HepG2 (cell line): ENCODE results near the gene GPSM1. TPM values are rescaled to one million over a fixed set of nuclear protein-coding genes. Genes with fewer than 3 reads are reported as not detected.

ENCODE experiments used
- ATAC-seq: fragments of 200-7000 bp; cut with Tn5 transposase; 3 replicates; pipeline ENCODE4 v1.9.1; 2020; ENCODE audit warnings: mild to moderate bottlenecking, moderate library complexity
- BruUV-seq: library from RNA; stranded (reverse); fragments of 400-500 nt; replicated peaks from 2 replicates; lab custom pipeline; 2021; lab: Mats Ljungman, UMichigan
- CTCF ChIA-PET: fragments of 300-600 bp; formaldehyde crosslinking; extraction: SDS; loops from one replicate; lab custom pipeline; 2021; ENCODE audit warnings: low total read pairs, inconsistent platforms, low intra/inter-chr PET ratio; lab: Yijun Ruan, JAX
- POLR2A ChIA-PET: fragments of 350-600 bp; sonication (Branson Sonifier 250); formaldehyde crosslinking; loops from one replicate; lab custom pipeline; 2020; ENCODE audit warnings: antibody characterized with exemption, inconsistent platforms; lab: Yijun Ruan, JAX
- DNase-seq: peaks from one replicate; pipeline ENCODE4 v3.0.0-alpha.2; 2015; ENCODE audit warnings: low spot score
- FAIRE-seq: peaks from 3 replicates; lab custom pipeline; 2011; peaks lifted over from hg19 to GRCh38; lab: Jason Lieb, UNC
- H2AFZ ChIP-seq: one replicate; pipeline ENCODE4 v1.6.1; 2011; ENCODE audit warnings: low read length, inconsistent platforms
- H3K27ac ChIP-seq: fragments of 300-600 bp; 3 replicates; pipeline ENCODE4 v1.8.0; 2011; ENCODE audit warnings: mixed run types, mild to moderate bottlenecking, mixed read lengths, low read length, inconsistent platforms; ENCODE audit not compliant: insufficient read depth; ENCODE audit errors: extremely low read length
- H3K27me3 ChIP-seq, 2 experiments: fragments of 200-600 bp in 1 of 2; 2 replicates in 1 of 2; 3 replicates in 1 of 2; pipeline versions ENCODE4 v1.6.0 to v1.8.0; 2011; ENCODE audit warnings: low read length in 2 of 2, mild to moderate bottlenecking in 2 of 2, moderate library complexity in 2 of 2, inconsistent platforms in 1 of 2; ENCODE audit not compliant: insufficient read depth in 2 of 2, control insufficient read depth in 1 of 2
- H3K36me3 ChIP-seq, 2 experiments: fragments of 200-600 bp in 1 of 2; replicated peaks in 1 of 2; 2 replicates in 1 of 2; 3 replicates in 1 of 2; pipeline versions ENCODE4 v1.5.1 to v1.8.0; 2011; ENCODE audit warnings: low read length in 2 of 2, inconsistent platforms in 1 of 2; ENCODE audit not compliant: insufficient read depth in 2 of 2, control insufficient read depth in 1 of 2
- H3K4me1 ChIP-seq: 2 replicates; pipeline ENCODE4 v1.5.1; 2012; ENCODE audit warnings: low read length, inconsistent platforms; ENCODE audit not compliant: insufficient read depth
- H3K4me2 ChIP-seq: 2 replicates; pipeline ENCODE4 v1.6.0; 2011; ENCODE audit warnings: low read depth, low read length, inconsistent platforms
- H3K4me3 ChIP-seq, 3 experiments: fragments of 200-600 bp in 1 of 3; sonication (generic), shearing (Covaris generic) in 1 of 3; replicated peaks in 1 of 3; 2 replicates each; pipeline ENCODE4 v1.5.1; 2011 to 2016; ENCODE audit warnings: low read length in 3 of 3, inconsistent platforms in 2 of 3, low read depth in 2 of 3, mild to moderate bottlenecking in 2 of 3, control low read depth in 1 of 3, mixed read lengths in 1 of 3; ENCODE audit not compliant: insufficient read depth in 1 of 3
- H3K79me2 ChIP-seq: one replicate; pipeline ENCODE4 v1.6.1; 2011; ENCODE audit warnings: low read length, inconsistent platforms; ENCODE audit not compliant: insufficient read depth
- H3K9ac ChIP-seq: 2 replicates; pipeline ENCODE4 v1.6.0; 2011; ENCODE audit warnings: mild to moderate bottlenecking, low read depth, low read length, inconsistent platforms; ENCODE audit not compliant: insufficient read depth
- H3K9me3 ChIP-seq: 2 replicates; pipeline ENCODE4 v1.5.1; 2012; ENCODE audit warnings: mild to moderate bottlenecking, low read length
- H4K20me1 ChIP-seq: 2 replicates; pipeline ENCODE4 v1.6.0; 2011; ENCODE audit warnings: inconsistent platforms, mild to moderate bottlenecking, low read length, moderate library complexity; ENCODE audit not compliant: insufficient read depth
- AGO2 ChIP-seq: fragments of 200-400 bp; formaldehyde crosslinking; optimal IDR thresholded peaks from 2 replicates; pipeline ENCODE3; 2017; ENCODE audit warnings: mild to moderate bottlenecking, low read depth, low read length, moderate library complexity
- BHLHE40 ChIP-seq: IDR thresholded peaks from 2 replicates; pipeline ENCODE4 v1.6.1; 2011; ENCODE audit warnings: low read length, improper control_type of control experiment
- CEBPG ChIP-seq: IDR thresholded peaks from 2 replicates; pipeline ENCODE4 v1.6.1; 2016
- NR0B2 ChIP-seq: sonication (generic); formaldehyde crosslinking; IDR thresholded peaks from 2 replicates; pipeline ENCODE4 v1.4.0; 2020; ENCODE audit warnings: mild to moderate bottlenecking, missing genetic modification reagents
- RBFOX2 ChIP-seq: fragments of 200-400 bp; formaldehyde crosslinking; IDR thresholded peaks from 2 replicates; pipeline ENCODE4 v1.6.1; 2017; ENCODE audit warnings: low read depth, mild to moderate bottlenecking, low read length
- STAT5B ChIP-seq: sonication (generic); formaldehyde crosslinking; IDR thresholded peaks from 2 replicates; pipeline ENCODE4 v1.4.0; 2020; ENCODE audit warnings: missing genetic modification reagents
- TGIF2 ChIP-seq: IDR thresholded peaks from 2 replicates; pipeline ENCODE4 v1.6.1; 2016; ENCODE audit warnings: control low read depth, missing compliant biosample characterization
- ZNF253 ChIP-seq: sonication (generic); formaldehyde crosslinking; IDR thresholded peaks from 2 replicates; pipeline ENCODE4 v1.8.0; 2022; ENCODE audit warnings: mild to moderate bottlenecking, missing genetic modification reagents, borderline replicate concordance
- WGBS: methylation state at CpG from one replicate; pipeline ENCODE4 v1.1.6; 2017; ENCODE audit warnings: low lambda C conversion rate; 5-methylcytosine and 5-hydroxymethylcytosine counted together
- in situ Hi-C: cut with HindIII; loops from 2 replicates; pipeline ENCODE4 v1.10.0; 2017; ENCODE audit warnings: low pct_unique_long_range_greater_than_20kb; ENCODE audit not compliant: extremely low pct_ligation_motif_present
- intact Hi-C: fragments of 100-400 bp; cut with micrococcal nuclease; formaldehyde crosslinking; loops from one replicate; pipeline ENCODE4 v1.10.0; 2022; ENCODE audit not compliant: unreplicated experiment
- polyA plus RNA-seq, 8 experiments: library from polyadenylated mRNA; depleted of rRNA in 3 of 8; stranded (reverse) in 7 of 8; unstranded in 1 of 8; fragments of >200 nt; fragmentation: Illumina TruSeq in 4 of 8; extraction: Trizol in 4 of 8; gene quantifications; 2 replicates each; pipeline versions ENCODE4 v1.2.1 to v1.2.3, GENCODE V29; 2011 to 2016; ENCODE audit warnings: low read depth in 4 of 8, missing spikeins in 1 of 8, mixed read lengths in 1 of 8; ENCODE audit not compliant: insufficient read depth in 1 of 8
- total RNA-seq, 5 experiments: library from RNA; depleted of rRNA; stranded (reverse); fragments of >200 nt; fragmentation: Illumina TruSeq; extraction: Trizol; gene quantifications; 2 replicates each; pipeline ENCODE4 v1.2.3, GENCODE V29; 2016; ENCODE audit warnings: low read depth in 1 of 5

Gene GPSM1
- total and polyA plus RNA-seq, 2 of the 13 experiments (the other 11 are each of a cell fraction or from before 2014, with no cell fraction given) = 1.0 to 2.4 TPM

DNA sequence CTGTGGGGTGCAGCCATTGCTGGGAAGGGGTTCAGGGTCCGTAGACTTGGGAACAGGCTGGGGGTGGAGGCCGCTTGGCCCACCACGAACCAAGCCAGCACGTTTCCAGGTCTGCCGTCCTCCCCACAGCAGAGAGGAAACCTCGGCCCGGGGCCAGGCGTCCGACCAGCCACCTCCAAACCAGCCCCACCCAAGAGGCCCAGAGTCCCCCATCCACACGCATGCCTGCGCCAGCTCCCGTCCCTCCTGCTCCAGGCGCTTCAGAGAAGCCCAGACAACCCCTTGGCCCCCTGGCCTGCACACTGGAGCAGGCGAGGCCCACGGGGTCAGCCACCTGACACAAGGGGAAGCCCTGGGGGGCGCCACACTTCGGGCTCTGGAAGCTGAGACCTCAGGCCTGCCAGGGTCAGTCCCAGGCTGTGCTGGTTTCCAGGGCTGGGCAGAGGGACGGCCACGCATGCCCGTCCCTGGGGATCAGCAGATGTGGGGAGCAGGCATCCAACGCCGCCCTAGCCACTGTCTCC, 29.9 kb downstream of the GPSM1 start:
- CTCF ChIA-PET = no interaction called here

GRCh38 chr9:136358016-136358415, 30.7 kb downstream of the GPSM1 start:
- Histone ChIP-seq H3K79me2 (no peaks in the 10 kb centered on the region), H3K9ac (no peak overlapping the region), H3K9me3 (no peaks in the 10 kb centered on the region), H3K4me1 (peaks cover 42% of the 10 kb centered on the region), H3K27me3 (peaks cover 0 to 8% of the 10 kb centered on the region in 2 experiments; a peak in 2 of 5 replicates), H2AFZ (no peak overlapping the region), H3K36me3 (no peaks in the 10 kb centered on the region), H3K27ac (no peak overlapping the region), H3K4me2 (no peak overlapping the region), H3K4me3 (no peak overlapping the region), H4K20me1 (no peaks in the 10 kb centered on the region)
- DNase-seq (no peak), FAIRE-seq (no peak), ATAC-seq (no peak)
- ChIA-PET CTCF (no interaction called here), POLR2A (interaction anchor here (1.0 kb wide), 1 partner anchor 9 kb away, joined by 3 read pairs; no protein-coding TSS in a partner anchor)
- WGBS = 89% methylated on average over 5 of the region's 29 CpGs
- in situ Hi-C loops (no loop called here), intact Hi-C loops (no loop called here)
- no TSS peak for BruUV-seq
- TF ChIP-seq AGO2 (peak; percentile 29), BHLHE40 (no peak)

More for the DNA sequence above, 29.9 kb downstream of the GPSM1 start:
- POLR2A ChIA-PET = no interaction called here
- ATAC-seq = no peak
- no peak for DNase-seq
- no peak overlapping the region for H2AFZ ChIP-seq
- H3K36me3 ChIP-seq = no peaks in the 10 kb centered on the region
- H3K9ac ChIP-seq = no peak overlapping the region
- WGBS = 82% methylated on average over 4 of the region's 22 CpGs
- H3K79me2 ChIP-seq = no peaks in the 10 kb centered on the region
- no peak for FAIRE-seq
- peaks cover 43% of the 10 kb centered on the region for H3K4me1 ChIP-seq
- H3K4me3 ChIP-seq = no peak overlapping the region
- H3K4me2 ChIP-seq = no peak overlapping the region
- in situ Hi-C loops = no loop called here
- intact Hi-C loops = no loop called here
- no peak for TF ChIP-seq TGIF2
- TF ChIP-seq STAT5B = no peak
- no peak for TF ChIP-seq ZNF253
- TF ChIP-seq RBFOX2 = 0 out of 2 replicates have a peak, but pooled peaks have one; percentile 20
- TF ChIP-seq CEBPG (CRISPR knock-in tag) = no peak
- TF ChIP-seq NR0B2 (CRISPR knock-in tag) = no peak
- peaks cover 0 to 9% of the 10 kb centered on the region in 2 experiments; a peak in 2 of 5 replicates for H3K27me3 ChIP-seq
- H3K9me3 ChIP-seq = no peaks in the 10 kb centered on the region
- no peaks in the 10 kb centered on the region for H4K20me1 ChIP-seq
- BruUV-seq = no TSS peak
- no peak overlapping the region for H3K27ac ChIP-seq
